WTC11 (cell line): ENCODE results near the gene MMS22L. TPM values are rescaled to one million over a fixed set of nuclear protein-coding genes. Genes with fewer than 3 reads are reported as not detected.

Source experiments
- ATAC-seq: fragments of 200-7000 bp; cut with Tn5 transposase; 2 replicates; pipeline ENCODE4 v1.10.0; 2021; ENCODE audit warnings: mild to moderate bottlenecking, moderate library complexity
- Bru-seq: library from RNA; stranded (reverse); fragments of 400-500 nt; gene quantifications from one replicate; lab custom pipeline; 2021; lab: Mats Ljungman, UMichigan
- CTCF ChIA-PET: fragments of 300-600 bp; sonication (Branson Sonifier 250); formaldehyde crosslinking; loops from one replicate; lab custom pipeline; 2021; ENCODE audit warnings: antibody characterized with exemption; lab: Charles Lee
- POLR2A ChIA-PET: fragments of 350-600 bp; sonication (Branson Sonifier 250); formaldehyde crosslinking; loops from one replicate; lab custom pipeline; 2021; ENCODE audit warnings: antibody characterized with exemption; lab: Charles Lee
- DNase-seq: peaks from one replicate; pipeline ENCODE4 v3.0.0; 2021; ENCODE audit warnings: low spot score
- H3K27ac Mint-ChIP-seq: 2 replicates; pipeline ENCODE4 v1.8.0; 2021; ENCODE audit warnings: mixed read lengths
- H3K27me3 Mint-ChIP-seq: 2 replicates; pipeline ENCODE4 v1.8.0; 2021; ENCODE audit warnings: low read depth, mild to moderate bottlenecking, moderate library complexity, mixed read lengths
- H3K36me3 Mint-ChIP-seq: 2 replicates; pipeline ENCODE4 v1.8.0; 2021; ENCODE audit warnings: mixed read lengths
- H3K4me1 Mint-ChIP-seq: 2 replicates; pipeline ENCODE4 v1.8.0; 2022; ENCODE audit warnings: mixed read lengths
- H3K4me3 Mint-ChIP-seq: 2 replicates; pipeline ENCODE4 v1.8.0; 2021; ENCODE audit warnings: mild to moderate bottlenecking, moderate library complexity, mixed read lengths
- H3K9me3 Mint-ChIP-seq: 2 replicates; pipeline ENCODE4 v1.8.0; 2021; ENCODE audit warnings: mixed read lengths
- ATF2 ChIP-seq: sonication (generic); formaldehyde crosslinking; IDR thresholded peaks from 2 replicates; pipeline ENCODE4 v1.8.1; 2022; ENCODE audit warnings: low read depth, missing genetic modification reagents, borderline replicate concordance
- ATF6 ChIP-seq: sonication (generic); formaldehyde crosslinking; IDR thresholded peaks from 2 replicates; pipeline ENCODE4 v1.8.1; 2023; ENCODE audit warnings: mild to moderate bottlenecking, missing genetic modification reagents
- E2F4 ChIP-seq: sonication (generic); formaldehyde crosslinking; IDR thresholded peaks from 2 replicates; pipeline ENCODE4 v1.8.1; 2022; ENCODE audit warnings: low read depth, mild to moderate bottlenecking, moderate library complexity, missing genetic modification reagents, borderline replicate concordance
- ELF4 ChIP-seq: sonication (generic); formaldehyde crosslinking; IDR thresholded peaks from 2 replicates; pipeline ENCODE4 v1.8.1; 2022; ENCODE audit warnings: low read depth, mild to moderate bottlenecking, moderate library complexity, missing genetic modification reagents
- ERG ChIP-seq: fragments of 250-450 bp; sonication (Bioruptor Pico); IDR thresholded peaks from 2 replicates; pipeline ENCODE4 v1.8.0; 2021; ENCODE audit warnings: mild to moderate bottlenecking
- FOXP1 ChIP-seq: sonication (generic); formaldehyde crosslinking; IDR thresholded peaks from 2 replicates; pipeline ENCODE4 v1.8.0; 2022; ENCODE audit warnings: missing genetic modification reagents, mild to moderate bottlenecking, moderate library complexity, borderline replicate concordance
- GTF2I ChIP-seq: fragments of 250-450 bp; sonication (Bioruptor Pico); conservative IDR thresholded peaks from 2 replicates; pipeline ENCODE4 v1.4.0; 2021; ENCODE audit warnings: mild to moderate bottlenecking
- HMGXB4 ChIP-seq: sonication (generic); formaldehyde crosslinking; IDR thresholded peaks from 2 replicates; pipeline ENCODE4 v1.8.1; 2023; ENCODE audit warnings: mild to moderate bottlenecking, moderate library complexity, missing genetic modification reagents
- NR2C2 ChIP-seq: sonication (generic); formaldehyde crosslinking; IDR thresholded peaks from 2 replicates; pipeline ENCODE4 v1.8.0; 2022; ENCODE audit warnings: mild to moderate bottlenecking, missing genetic modification reagents
- PREB ChIP-seq: sonication (generic); formaldehyde crosslinking; IDR thresholded peaks from 2 replicates; pipeline ENCODE4 v1.8.1; 2022; ENCODE audit warnings: mild to moderate bottlenecking, missing genetic modification reagents, moderate library complexity, borderline replicate concordance
- SP1 ChIP-seq: sonication (generic); formaldehyde crosslinking; conservative IDR thresholded peaks from 2 replicates; pipeline ENCODE4 v1.8.1; 2022; ENCODE audit warnings: missing genetic modification reagents
- TEAD4 ChIP-seq: sonication (generic); formaldehyde crosslinking; IDR thresholded peaks from 2 replicates; pipeline ENCODE4 v1.8.0; 2022; ENCODE audit warnings: mild to moderate bottlenecking, missing genetic modification reagents
- ZNF219 ChIP-seq: sonication (generic); formaldehyde crosslinking; IDR thresholded peaks from 2 replicates; pipeline ENCODE4 v1.8.0; 2023; ENCODE audit warnings: missing genetic modification reagents, mild to moderate bottlenecking, borderline replicate concordance
- ZNF281 ChIP-seq: sonication (generic); formaldehyde crosslinking; IDR thresholded peaks from 2 replicates; pipeline ENCODE4 v1.8.0; 2023; ENCODE audit warnings: mild to moderate bottlenecking, missing genetic modification reagents
- ZNF396 ChIP-seq: fragments of 250-450 bp; sonication (Bioruptor Pico); IDR thresholded peaks from 2 replicates; pipeline ENCODE4 v1.8.0; 2021; ENCODE audit warnings: mild to moderate bottlenecking, moderate library complexity, borderline replicate concordance
- ZNF416 ChIP-seq: fragments of 250-450 bp; sonication (Bioruptor Pico); IDR thresholded peaks from 2 replicates; pipeline ENCODE4 v1.9.0; 2021; ENCODE audit warnings: mild to moderate bottlenecking, inconsistent platforms
- ZNF671 ChIP-seq: fragments of 250-450 bp; sonication (Bioruptor Pico); IDR thresholded peaks from 2 replicates; pipeline ENCODE4 v1.8.0; 2021; ENCODE audit warnings: mild to moderate bottlenecking
- long read RNA-seq, 3 experiments: library from RNA in 1 of 3; library from capped mRNA in 1 of 3; library from polyadenylated mRNA in 1 of 3; unstranded in 2 of 3; stranded (forward) in 1 of 3; transcript quantifications; one replicate each; pipeline ENCODE4 v2.0.0, GENCODE V29; 2021
- total RNA-seq: library from RNA; stranded (reverse); gene quantifications from 3 replicates; pipeline ENCODE4 v1.2.3, GENCODE V29; 2021
- TF ChIP-seq, protein P1 (sequence below): sonication (generic); formaldehyde crosslinking; IDR thresholded peaks from 2 replicates; pipeline ENCODE4 v1.8.0; 2022; ENCODE audit warnings: mild to moderate bottlenecking, missing genetic modification reagents

MMS22L gene
- total RNA-seq: 32.0 to 39.7 TPM (median 32.3 TPM) in 3 replicates
- Bru-seq, nascent RNA: percentile 89 among the genes with signal in this experiment
- long read RNA-seq, experiment 1, partial matches to known transcripts: 10 of 66 reads
- long read RNA-seq, experiment 1, other reads (novel, unspliced or antisense): 56 of 66 reads
- long read RNA-seq, experiment 2, partial matches to known transcripts: 9 of 22 reads
- long read RNA-seq, experiment 2, other reads (novel, unspliced or antisense): 13 of 22 reads
- long read RNA-seq, experiment 3, partial matches to known transcripts: 5 of 38 reads
- long read RNA-seq, experiment 3, other reads (novel, unspliced or antisense): 33 of 38 reads

DNA sequence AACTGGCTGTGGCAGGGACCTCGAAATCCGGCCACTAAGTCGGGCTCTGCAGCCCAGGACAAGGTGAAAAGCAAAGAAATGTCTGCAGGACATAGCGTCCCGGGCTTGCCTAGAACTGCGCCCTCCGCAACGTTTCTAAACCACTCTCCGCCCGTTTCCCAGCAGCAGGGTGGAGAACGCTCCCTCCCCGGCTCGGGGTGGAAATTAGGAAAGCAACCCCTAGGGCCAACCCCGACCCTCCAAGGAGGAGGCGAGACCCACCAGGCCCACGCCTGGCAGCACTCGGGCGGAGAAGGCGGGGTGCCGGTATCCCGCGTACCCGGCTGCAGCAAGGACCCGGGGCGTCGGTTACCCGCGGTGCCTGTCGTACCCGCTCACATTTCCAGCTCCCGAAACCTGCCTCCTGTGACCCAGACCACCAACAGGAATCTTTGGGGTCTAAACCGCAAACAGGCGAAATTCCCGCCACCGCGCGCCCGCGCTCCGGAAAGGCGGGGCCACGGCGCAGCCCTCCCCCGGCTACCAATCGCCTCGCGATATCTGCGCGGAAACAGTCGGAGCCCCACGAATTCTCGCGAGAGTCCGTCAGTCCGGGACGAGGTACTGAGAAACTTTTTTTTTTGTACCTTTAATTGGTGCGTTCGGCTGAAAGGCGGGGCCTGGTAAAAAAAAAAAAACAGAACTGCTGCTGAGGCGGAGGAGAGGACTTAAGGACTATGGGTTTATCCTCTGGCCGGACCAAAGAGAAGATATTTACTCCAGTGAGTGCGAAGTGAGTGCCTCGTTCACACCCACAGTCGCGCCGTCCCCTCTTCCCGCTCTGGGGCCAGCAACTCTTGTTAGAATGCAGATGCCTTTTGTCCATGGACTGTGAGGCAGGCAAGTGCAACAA is at the start of gene MMS22L:
Gene MMS22L (minus strand): TSS at position 491 of the 892 bp plus-strand sequence. CDS start 739 bp downstream, outside the sequence.
- H3K4me3 Mint-ChIP-seq: peak within 1 kb of the TSS; percentile 97
- H3K9me3 Mint-ChIP-seq: peaks cover 3% of the 10 kb centered on the region
- DNase-seq: peak; percentile 95
- POLR2A ChIA-PET: interaction anchor here (0.7 to 1.0 kb wide), 3 partner anchors 21 to 1133 kb away, joined by 3 to 4 read pairs (median 3); no protein-coding TSS in a partner anchor
- H3K27ac Mint-ChIP-seq: peak within 1 kb of the TSS; percentile 99
- peak; percentile 97 for ATAC-seq
- peaks cover 26% of the 10 kb centered on the region for H3K36me3 Mint-ChIP-seq
- H3K27me3 Mint-ChIP-seq: no peaks in the 10 kb centered on the region; the same call in 1 of the 2 replicates
- peaks cover 19% of the 10 kb centered on the region for H3K4me1 Mint-ChIP-seq
- CTCF ChIA-PET: interaction anchor here (1.6 kb wide), 1 partner anchor 68 kb away, joined by 5 read pairs; no protein-coding TSS in a partner anchor
- no peak for TF ChIP-seq ZNF219 (CRISPR knock-in tag)
- no peak for TF ChIP-seq NR2C2 (CRISPR knock-in tag)
- no peak for TF ChIP-seq GTF2I (CRISPR knock-in tag)
- no peak for TF ChIP-seq ATF6 (CRISPR knock-in tag)
- TF ChIP-seq ELF4 (CRISPR knock-in tag): no peak
- no peak for TF ChIP-seq ZNF416
- no peak for TF ChIP-seq ZNF396 (CRISPR knock-in tag)
- peak; percentile 69 for TF ChIP-seq SP1
- TF ChIP-seq E2F4: peak; percentile 94
- TF ChIP-seq, protein P1, sequence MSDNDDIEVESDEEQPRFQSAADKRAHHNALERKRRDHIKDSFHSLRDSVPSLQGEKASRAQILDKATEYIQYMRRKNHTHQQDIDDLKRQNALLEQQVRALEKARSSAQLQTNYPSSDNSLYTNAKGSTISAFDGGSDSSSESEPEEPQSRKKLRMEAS: 0 out of 2 replicates have a peak, but pooled peaks have one; percentile 73
- TF ChIP-seq ZNF671 (CRISPR knock-in tag): no peak
- no peak for TF ChIP-seq ERG (CRISPR knock-in tag)
- no peak for TF ChIP-seq ATF2 (CRISPR knock-in tag)
- TF ChIP-seq TEAD4 (CRISPR knock-in tag): no peak
- TF ChIP-seq PREB (CRISPR knock-in tag): no peak
- peak; percentile 56; the same call in 1 of the 2 replicates for TF ChIP-seq FOXP1 (CRISPR knock-in tag)
- peak; percentile 65; the same call in 1 of the 2 replicates for TF ChIP-seq HMGXB4 (CRISPR knock-in tag)
- peak; percentile 47; the same call in 1 of the 2 replicates for TF ChIP-seq ZNF281
